HG03066 (cell line): ENCODE results near the gene NBPF10.
"Not testable (repeated sequence)": the region's sequence is repeated elsewhere in the genome, so short reads cannot be mapped to it uniquely, and the experiment has no call there.

Source experiments
- ATAC-seq: cut with Tn5 transposase; IDR thresholded peaks from one replicate; pipeline ENCODE4 v1.9.1; 2021; ENCODE audit warnings: low read depth; ENCODE audit not compliant: unreplicated experiment

Gene NBPF10, protein sequence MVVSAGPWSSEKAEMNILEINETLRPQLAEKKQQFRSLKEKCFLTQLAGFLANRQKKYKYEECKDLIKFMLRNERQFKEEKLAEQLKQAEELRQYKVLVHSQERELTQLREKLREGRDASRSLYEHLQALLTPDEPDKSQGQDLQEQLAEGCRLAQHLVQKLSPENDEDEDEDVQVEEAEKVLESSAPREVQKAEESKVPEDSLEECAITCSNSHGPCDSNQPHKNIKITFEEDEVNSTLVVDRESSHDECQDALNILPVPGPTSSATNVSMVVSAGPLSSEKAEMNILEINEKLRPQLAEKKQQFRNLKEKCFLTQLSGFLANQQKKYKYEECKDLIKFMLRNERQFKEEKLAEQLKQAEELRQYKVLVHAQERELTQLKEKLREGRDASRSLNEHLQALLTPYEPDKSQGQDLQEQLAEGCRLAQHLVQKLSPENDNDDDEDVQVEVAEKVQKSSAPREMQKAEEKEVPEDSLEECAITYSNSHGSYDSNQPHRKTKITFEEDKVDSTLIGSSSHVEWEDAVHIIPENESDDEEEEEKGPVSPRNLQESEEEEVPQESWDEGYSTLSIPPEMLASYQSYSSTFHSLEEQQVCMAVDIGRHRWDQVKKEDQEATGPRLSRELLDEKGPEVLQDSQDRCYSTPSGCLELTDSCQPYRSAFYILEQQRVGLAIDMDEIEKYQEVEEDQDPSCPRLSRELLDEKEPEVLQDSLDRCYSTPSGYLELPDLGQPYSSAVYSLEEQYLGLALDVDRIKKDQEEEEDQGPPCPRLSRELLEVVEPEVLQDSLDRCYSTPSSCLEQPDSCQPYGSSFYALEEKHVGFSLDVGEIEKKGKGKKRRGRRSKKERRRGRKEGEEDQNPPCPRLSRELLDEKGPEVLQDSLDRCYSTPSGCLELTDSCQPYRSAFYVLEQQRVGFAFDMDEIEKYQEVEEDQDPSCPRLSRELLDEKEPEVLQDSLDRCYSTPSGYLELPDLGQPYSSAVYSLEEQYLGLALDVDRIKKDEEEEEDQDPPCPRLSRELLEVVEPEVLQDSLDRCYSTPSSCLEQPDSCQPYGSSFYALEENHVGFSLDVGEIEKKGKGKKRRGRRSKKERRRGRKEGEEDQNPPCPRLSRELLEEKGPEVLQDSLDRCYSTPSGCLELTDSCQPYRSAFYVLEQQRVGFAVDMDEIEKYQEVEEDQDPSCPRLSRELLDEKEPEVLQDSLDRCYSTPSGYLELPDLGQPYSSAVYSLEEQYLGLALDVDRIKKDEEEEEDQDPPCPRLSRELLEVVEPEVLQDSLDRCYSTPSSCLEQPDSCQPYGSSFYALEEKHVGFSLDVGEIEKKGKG (N-terminal part only)

DNA sequence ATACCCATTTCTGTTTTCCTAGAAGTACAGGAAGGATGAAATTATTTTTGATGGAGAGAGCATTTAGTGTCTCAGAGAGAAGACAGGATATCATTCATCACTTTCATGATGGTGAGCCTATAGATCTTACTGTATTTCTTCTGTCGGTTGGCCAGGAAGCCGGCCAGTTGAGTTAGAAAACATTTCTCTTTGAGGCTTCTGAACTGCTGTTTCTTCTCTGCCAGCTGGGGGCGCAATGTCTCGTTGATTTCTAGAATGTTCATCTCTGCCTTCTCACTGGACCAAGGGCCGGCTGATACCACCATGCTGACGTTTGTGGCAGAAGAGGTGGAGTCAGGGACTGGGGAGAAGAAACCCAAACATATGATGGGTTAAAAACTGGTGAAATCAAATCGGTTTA, at the start of gene NBPF10:
NBPF10 (minus strand) TSS at position 340 of the 400 bp plus-strand sequence; CDS start at position 305, 35 bp downstream.
- ATAC-seq = not testable (repeated sequence)

DNA sequence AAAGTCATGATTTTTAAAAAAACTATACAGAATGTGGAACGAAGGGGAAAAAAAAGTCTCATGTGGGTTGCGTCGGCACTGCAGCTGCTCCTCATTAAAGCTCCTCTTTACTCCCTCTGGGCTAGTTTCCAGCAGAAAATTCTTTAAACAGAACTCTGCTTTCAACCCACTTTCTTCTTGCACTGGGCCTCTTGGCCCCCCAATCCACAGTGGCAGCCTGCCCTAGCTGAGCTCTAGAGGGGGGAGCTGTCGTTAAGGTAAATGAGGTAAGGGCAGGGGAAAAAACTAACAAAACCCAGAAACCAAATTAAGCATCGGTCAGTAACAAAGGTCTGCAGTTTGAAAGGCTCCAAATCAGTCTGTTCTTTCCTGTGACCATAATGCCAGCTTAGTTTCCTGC, 29.9 kb upstream of the NBPF10 start:
- not testable (repeated sequence) for ATAC-seq

DNA sequence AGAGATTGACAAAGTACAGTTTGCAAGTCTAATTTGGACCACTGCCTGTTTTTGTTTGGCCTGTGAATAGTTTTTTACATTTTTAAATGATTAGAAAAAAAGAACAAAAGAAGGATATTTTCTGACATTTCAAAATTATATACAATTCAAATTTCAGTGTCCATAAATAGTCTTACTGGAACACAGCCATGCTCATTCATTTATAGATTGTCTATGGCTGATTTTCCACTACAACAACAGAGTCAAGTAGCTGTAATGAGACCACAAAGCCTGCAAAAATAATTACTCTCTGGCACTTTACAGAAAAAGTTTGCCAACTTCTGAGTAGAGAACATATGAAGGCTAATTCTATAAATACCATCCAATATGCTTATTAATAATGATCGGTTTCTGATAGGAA, 23.1 kb upstream of the NBPF10 start:
- not testable (repeated sequence) for ATAC-seq

DNA sequence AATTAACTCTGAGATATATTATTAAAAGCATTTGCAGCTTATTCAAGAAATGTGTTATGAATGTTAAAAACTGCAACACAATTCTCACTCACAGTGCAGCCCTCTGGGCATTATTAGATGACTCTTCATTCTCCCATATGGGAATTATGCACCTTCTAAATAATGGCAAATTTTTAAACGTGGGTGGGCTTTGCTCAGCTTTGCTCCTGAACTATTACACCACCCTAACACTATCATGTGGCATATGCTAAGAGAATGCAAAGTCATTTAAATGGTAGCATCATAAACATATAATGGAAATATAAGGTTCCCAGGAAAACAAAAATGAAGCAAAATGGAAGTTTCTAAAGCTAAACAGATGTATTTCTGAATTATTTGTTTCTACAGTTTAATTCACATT, 22.7 kb upstream of the NBPF10 start:
- ATAC-seq = not testable (repeated sequence)
